HepG2 (cell line): ENCODE data around the gene ABCG1. TPM values are rescaled to one million over a fixed set of nuclear protein-coding genes. Genes with fewer than 3 reads are reported as not detected.

ENCODE experiments used
- ATF7-NPFF ChIP-seq: sonication (generic); formaldehyde crosslinking; IDR thresholded peaks from 2 replicates; pipeline ENCODE4 v1.8.1; 2023; ENCODE audit warnings: mild to moderate bottlenecking, low read depth, missing genetic modification reagents, moderate library complexity
- MLLT10 ChIP-seq: sonication (generic); formaldehyde crosslinking; IDR thresholded peaks from 2 replicates; pipeline ENCODE4 v1.4.0; 2020; ENCODE audit warnings: missing genetic modification reagents
- SETDB1 ChIP-seq: sonication (generic); formaldehyde crosslinking; IDR thresholded peaks from 2 replicates; pipeline ENCODE4 v1.5.1; 2020; ENCODE audit warnings: missing genetic modification reagents, mild to moderate bottlenecking, borderline replicate concordance
- ZMYM2 ChIP-seq: sonication (generic); formaldehyde crosslinking; IDR thresholded peaks from 2 replicates; pipeline ENCODE4 v1.8.0; 2022; ENCODE audit warnings: mild to moderate bottlenecking, missing genetic modification reagents
- ZNF839 ChIP-seq: sonication (generic); formaldehyde crosslinking; IDR thresholded peaks from 2 replicates; pipeline ENCODE4 v1.4.0; 2020; ENCODE audit warnings: missing genetic modification reagents, mild to moderate bottlenecking, borderline replicate concordance
- polyA plus RNA-seq, 8 experiments: library from polyadenylated mRNA; depleted of rRNA in 3 of 8; stranded (reverse) in 7 of 8; unstranded in 1 of 8; fragments of >200 nt; fragmentation: Illumina TruSeq in 4 of 8; extraction: Trizol in 4 of 8; gene quantifications; 2 replicates each; pipeline versions ENCODE4 v1.2.1 to v1.2.3, GENCODE V29; 2011 to 2016; ENCODE audit warnings: low read depth in 4 of 8, missing spikeins in 1 of 8, mixed read lengths in 1 of 8; ENCODE audit not compliant: insufficient read depth in 1 of 8
- total RNA-seq, 5 experiments: library from RNA; depleted of rRNA; stranded (reverse); fragments of >200 nt; fragmentation: Illumina TruSeq; extraction: Trizol; gene quantifications; 2 replicates each; pipeline ENCODE4 v1.2.3, GENCODE V29; 2016; ENCODE audit warnings: low read depth in 1 of 5
- TF ChIP-seq, protein P1 (sequence below): sonication (generic); formaldehyde crosslinking; IDR thresholded peaks from 2 replicates; pipeline ENCODE4 v1.9.0; 2021; ENCODE audit warnings: mild to moderate bottlenecking, missing genetic modification reagents
- TF ChIP-seq, protein P2 (sequence below): sonication (generic); formaldehyde crosslinking; IDR thresholded peaks from 2 replicates; pipeline ENCODE4 v1.4.0; 2020; ENCODE audit warnings: missing genetic modification reagents
- TF ChIP-seq, protein P3 (sequence below): sonication (generic); formaldehyde crosslinking; IDR thresholded peaks from 2 replicates; pipeline ENCODE4 v1.8.1; 2023; ENCODE audit warnings: mild to moderate bottlenecking, inconsistent platforms, moderate library complexity, missing genetic modification reagents, borderline replicate concordance
- TF ChIP-seq, protein P4 (sequence below): sonication (generic); formaldehyde crosslinking; IDR thresholded peaks from 2 replicates; pipeline ENCODE4 v1.4.0; 2020; ENCODE audit warnings: missing genetic modification reagents, mild to moderate bottlenecking, borderline replicate concordance

The ABCG1 gene
- total and polyA plus RNA-seq, 2 of the 13 experiments (the other 11 are each of a cell fraction or from before 2014, with no cell fraction given), result 0.04 TPM; not detected in 1

DNA sequence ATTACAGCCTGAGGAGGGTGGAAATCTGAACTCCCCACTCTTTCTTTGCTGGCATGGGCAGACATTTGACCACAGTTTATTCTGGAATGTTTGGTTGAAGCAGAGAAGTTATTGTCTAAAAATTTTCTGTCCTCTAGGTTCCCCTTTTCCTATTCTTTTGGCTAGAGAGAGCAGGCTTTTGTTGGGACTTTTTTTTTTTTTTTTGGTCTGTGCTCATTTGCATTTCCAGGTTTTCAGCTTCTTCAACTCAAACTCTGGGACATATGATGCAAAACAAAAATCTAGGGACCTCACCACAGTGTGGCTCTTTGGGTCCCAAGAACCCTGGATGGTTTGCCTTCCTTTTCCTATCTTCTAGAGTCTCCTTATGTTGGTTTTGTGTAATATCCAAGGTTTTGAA, 10.9 kb upstream of the ABCG1 start (continued):
- TF ChIP-seq, protein P1, sequence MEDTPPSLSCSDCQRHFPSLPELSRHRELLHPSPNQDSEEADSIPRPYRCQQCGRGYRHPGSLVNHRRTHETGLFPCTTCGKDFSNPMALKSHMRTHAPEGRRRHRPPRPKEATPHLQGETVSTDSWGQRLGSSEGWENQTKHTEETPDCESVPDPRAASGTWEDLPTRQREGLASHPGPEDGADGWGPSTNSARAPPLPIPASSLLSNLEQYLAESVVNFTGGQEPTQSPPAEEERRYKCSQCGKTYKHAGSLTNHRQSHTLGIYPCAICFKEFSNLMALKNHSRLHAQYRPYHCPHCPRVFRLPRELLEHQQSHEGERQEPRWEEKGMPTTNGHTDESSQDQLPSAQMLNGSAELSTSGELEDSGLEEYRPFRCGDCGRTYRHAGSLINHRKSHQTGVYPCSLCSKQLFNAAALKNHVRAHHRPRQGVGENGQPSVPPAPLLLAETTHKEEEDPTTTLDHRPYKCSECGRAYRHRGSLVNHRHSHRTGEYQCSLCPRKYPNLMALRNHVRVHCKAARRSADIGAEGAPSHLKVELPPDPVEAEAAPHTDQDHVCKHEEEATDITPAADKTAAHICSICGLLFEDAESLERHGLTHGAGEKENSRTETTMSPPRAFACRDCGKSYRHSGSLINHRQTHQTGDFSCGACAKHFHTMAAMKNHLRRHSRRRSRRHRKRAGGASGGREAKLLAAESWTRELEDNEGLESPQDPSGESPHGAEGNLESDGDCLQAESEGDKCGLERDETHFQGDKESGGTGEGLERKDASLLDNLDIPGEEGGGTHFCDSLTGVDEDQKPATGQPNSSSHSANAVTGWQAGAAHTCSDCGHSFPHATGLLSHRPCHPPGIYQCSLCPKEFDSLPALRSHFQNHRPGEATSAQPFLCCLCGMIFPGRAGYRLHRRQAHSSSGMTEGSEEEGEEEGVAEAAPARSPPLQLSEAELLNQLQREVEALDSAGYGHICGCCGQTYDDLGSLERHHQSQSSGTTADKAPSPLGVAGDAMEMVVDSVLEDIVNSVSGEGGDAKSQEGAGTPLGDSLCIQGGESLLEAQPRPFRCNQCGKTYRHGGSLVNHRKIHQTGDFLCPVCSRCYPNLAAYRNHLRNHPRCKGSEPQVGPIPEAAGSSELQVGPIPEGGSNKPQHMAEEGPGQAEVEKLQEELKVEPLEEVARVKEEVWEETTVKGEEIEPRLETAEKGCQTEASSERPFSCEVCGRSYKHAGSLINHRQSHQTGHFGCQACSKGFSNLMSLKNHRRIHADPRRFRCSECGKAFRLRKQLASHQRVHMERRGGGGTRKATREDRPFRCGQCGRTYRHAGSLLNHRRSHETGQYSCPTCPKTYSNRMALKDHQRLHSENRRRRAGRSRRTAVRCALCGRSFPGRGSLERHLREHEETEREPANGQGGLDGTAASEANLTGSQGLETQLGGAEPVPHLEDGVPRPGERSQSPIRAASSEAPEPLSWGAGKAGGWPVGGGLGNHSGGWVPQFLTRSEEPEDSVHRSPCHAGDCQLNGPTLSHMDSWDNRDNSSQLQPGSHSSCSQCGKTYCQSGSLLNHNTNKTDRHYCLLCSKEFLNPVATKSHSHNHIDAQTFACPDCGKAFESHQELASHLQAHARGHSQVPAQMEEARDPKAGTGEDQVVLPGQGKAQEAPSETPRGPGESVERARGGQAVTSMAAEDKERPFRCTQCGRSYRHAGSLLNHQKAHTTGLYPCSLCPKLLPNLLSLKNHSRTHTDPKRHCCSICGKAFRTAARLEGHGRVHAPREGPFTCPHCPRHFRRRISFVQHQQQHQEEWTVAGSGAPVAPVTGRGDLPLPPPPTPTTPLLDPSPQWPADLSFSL (CRISPR knock-in tag), result no peak
- TF ChIP-seq, protein P2, sequence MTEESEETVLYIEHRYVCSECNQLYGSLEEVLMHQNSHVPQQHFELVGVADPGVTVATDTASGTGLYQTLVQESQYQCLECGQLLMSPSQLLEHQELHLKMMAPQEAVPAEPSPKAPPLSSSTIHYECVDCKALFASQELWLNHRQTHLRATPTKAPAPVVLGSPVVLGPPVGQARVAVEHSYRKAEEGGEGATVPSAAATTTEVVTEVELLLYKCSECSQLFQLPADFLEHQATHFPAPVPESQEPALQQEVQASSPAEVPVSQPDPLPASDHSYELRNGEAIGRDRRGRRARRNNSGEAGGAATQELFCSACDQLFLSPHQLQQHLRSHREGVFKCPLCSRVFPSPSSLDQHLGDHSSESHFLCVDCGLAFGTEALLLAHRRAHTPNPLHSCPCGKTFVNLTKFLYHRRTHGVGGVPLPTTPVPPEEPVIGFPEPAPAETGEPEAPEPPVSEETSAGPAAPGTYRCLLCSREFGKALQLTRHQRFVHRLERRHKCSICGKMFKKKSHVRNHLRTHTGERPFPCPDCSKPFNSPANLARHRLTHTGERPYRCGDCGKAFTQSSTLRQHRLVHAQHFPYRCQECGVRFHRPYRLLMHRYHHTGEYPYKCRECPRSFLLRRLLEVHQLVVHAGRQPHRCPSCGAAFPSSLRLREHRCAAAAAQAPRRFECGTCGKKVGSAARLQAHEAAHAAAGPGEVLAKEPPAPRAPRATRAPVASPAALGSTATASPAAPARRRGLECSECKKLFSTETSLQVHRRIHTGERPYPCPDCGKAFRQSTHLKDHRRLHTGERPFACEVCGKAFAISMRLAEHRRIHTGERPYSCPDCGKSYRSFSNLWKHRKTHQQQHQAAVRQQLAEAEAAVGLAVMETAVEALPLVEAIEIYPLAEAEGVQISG (CRISPR knock-in tag), result no peak
- TF ChIP-seq, protein P3, sequence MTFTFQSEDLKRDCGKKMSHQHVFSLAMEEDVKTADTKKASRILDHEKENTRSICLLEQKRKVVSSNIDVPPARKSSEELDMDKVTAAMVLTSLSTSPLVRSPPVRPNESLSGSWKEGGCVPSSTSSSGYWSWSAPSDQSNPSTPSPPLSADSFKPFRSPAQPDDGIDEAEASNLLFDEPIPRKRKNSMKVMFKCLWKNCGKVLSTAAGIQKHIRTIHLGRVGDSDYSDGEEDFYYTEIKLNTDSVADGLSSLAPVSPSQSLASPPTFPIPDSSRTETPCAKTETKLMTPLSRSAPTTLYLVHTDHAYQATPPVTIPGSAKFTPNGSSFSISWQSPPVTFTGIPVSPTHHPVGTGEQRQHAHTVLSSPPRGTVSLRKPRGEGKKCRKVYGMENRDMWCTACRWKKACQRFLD, result no peak
- TF ChIP-seq SETDB1 (CRISPR knock-in tag) (no peak), ZMYM2 (no peak), MLLT10 (CRISPR knock-in tag) (no peak), ATF7-NPFF (CRISPR knock-in tag) (no peak), ZNF839 (CRISPR knock-in tag) (no peak)
- TF ChIP-seq, protein P4, sequence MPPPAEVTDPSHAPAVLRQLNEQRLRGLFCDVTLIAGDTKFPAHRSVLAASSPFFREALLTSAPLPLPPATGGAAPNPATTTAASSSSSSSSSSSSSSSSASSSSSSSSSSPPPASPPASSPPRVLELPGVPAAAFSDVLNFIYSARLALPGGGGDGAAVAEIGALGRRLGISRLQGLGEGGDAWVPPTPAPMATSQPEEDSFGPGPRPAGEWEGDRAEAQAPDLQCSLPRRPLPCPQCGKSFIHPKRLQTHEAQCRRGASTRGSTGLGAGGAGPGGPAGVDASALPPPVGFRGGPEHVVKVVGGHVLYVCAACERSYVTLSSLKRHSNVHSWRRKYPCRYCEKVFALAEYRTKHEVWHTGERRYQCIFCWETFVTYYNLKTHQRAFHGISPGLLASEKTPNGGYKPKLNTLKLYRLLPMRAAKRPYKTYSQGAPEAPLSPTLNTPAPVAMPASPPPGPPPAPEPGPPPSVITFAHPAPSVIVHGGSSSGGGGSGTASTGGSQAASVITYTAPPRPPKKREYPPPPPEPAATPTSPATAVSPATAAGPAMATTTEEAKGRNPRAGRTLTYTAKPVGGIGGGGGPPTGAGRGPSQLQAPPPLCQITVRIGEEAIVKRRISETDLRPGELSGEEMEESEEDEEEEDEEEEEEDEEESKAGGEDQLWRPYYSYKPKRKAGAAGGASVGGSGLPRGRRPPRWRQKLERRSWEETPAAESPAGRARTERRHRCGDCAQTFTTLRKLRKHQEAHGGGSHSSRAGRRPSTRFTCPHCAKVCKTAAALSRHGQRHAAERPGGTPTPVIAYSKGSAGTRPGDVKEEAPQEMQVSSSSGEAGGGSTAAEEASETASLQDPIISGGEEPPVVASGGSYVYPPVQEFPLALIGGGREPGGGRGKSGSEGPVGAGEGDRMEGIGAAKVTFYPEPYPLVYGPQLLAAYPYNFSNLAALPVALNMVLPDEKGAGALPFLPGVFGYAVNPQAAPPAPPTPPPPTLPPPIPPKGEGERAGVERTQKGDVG (CRISPR knock-in tag), result no peak
